Measurements from ENCODE around the gene RNF144A. TPM values are rescaled to one million over a fixed set of nuclear protein-coding genes. Genes with fewer than 3 reads are reported as not detected.

RNF144A gene
- total RNA-seq, 1 experiment from 2014 or later = 0.21 TPM

GRCh38 chr2:6885551-6885950, 31.7 kb upstream of the RNF144A start:
- no peak overlapping the region for H3K4me3 Mint-ChIP-seq (ENCODE audit: unreplicated experiment)

GRCh38 chr2:6885968-6886367, 31.2 kb upstream of the RNF144A start:
- H3K9me3 Mint-ChIP-seq (ENCODE audit: unreplicated experiment) = peaks cover 8% of the 10 kb centered on the region
- ChIA-PET POLR2A (no interaction called here), CTCF (interaction anchor here (0.6 kb wide), 1 partner anchor 198 kb away, joined by 3 read pairs; no protein-coding TSS in a partner anchor)
- no peak overlapping the region for H3K4me3 Mint-ChIP-seq (ENCODE audit: unreplicated experiment)
- no peak for TF ChIP-seq CTCF (IDR thresholded peaks at IDR 0.05; ENCODE audit: unreplicated experiment)
- intact Hi-C loops (cut with micrococcal nuclease) = no loop called here
- H3K36me3 Mint-ChIP-seq (ENCODE audit: insufficient read depth, unreplicated experiment) = no peaks in the 10 kb centered on the region
- H3K27me3 Mint-ChIP-seq (ENCODE audit: insufficient read depth, unreplicated experiment) = peaks cover 45% of the 10 kb centered on the region
- no peaks in the 10 kb centered on the region for H3K4me1 Mint-ChIP-seq (ENCODE audit: insufficient read depth, unreplicated experiment)
- BruUV-seq (replicated peaks) = no TSS peak
- H3K27ac Mint-ChIP-seq (ENCODE audit: low read depth, unreplicated experiment) = no peak overlapping the region
- no peak for DNase-seq (ENCODE audit: unreplicated experiment)

More at GRCh38 chr2:6885551-6885950, 31.7 kb upstream of the RNF144A start:
- TF ChIP-seq CTCF (IDR thresholded peaks at IDR 0.05; ENCODE audit: unreplicated experiment) = no peak
- no peak for DNase-seq (ENCODE audit: unreplicated experiment)
- H3K4me1 Mint-ChIP-seq (ENCODE audit: insufficient read depth, unreplicated experiment) = no peaks in the 10 kb centered on the region
- no peaks in the 10 kb centered on the region for H3K36me3 Mint-ChIP-seq (ENCODE audit: insufficient read depth, unreplicated experiment)
- H3K27ac Mint-ChIP-seq (ENCODE audit: low read depth, unreplicated experiment) = no peak overlapping the region
- ChIA-PET CTCF (interaction anchor here (0.6 to 1.2 kb wide), 2 partner anchors 159 to 199 kb away, joined by 3 to 4 read pairs; no protein-coding TSS in a partner anchor), POLR2A (no interaction called here)
- BruUV-seq (replicated peaks) = no TSS peak
- intact Hi-C loops (cut with micrococcal nuclease) = no loop called here
- H3K9me3 Mint-ChIP-seq (ENCODE audit: unreplicated experiment) = peaks cover 8% of the 10 kb centered on the region
- H3K27me3 Mint-ChIP-seq (ENCODE audit: insufficient read depth, unreplicated experiment) = peaks cover 49% of the 10 kb centered on the region

- Mint-ChIP-seq H3K4me3 (ENCODE audit: unreplicated experiment) (no peak overlapping the region), H3K27me3 (ENCODE audit: insufficient read depth, unreplicated experiment) (peaks cover 37% of the 10 kb centered on the region), H3K27ac (ENCODE audit: low read depth, unreplicated experiment) (no peak overlapping the region), H3K9me3 (ENCODE audit: unreplicated experiment) (peaks cover 8% of the 10 kb centered on the region), H3K36me3 (ENCODE audit: insufficient read depth, unreplicated experiment) (no peaks in the 10 kb centered on the region), H3K4me1 (ENCODE audit: insufficient read depth, unreplicated experiment) (no peaks in the 10 kb centered on the region)
- no peak for DNase-seq (ENCODE audit: unreplicated experiment)
- TF ChIP-seq CTCF (IDR thresholded peaks at IDR 0.05; ENCODE audit: unreplicated experiment) = no peak
- ChIA-PET POLR2A (interaction anchor here (1.0 kb wide), 1 partner anchor 10 kb away, joined by 4 read pairs; the partner anchor contains the start of gene RSAD2), CTCF (interaction anchor here (0.7 to 2.2 kb wide), 4 partner anchors 8 to 210 kb away, joined by 3 to 9 read pairs (median 5); no protein-coding TSS in a partner anchor)
- BruUV-seq (replicated peaks) = no TSS peak
- intact Hi-C loops (cut with micrococcal nuclease) = no loop called here
These were observed 29.4 kb upstream of the RNF144A start for GRCh38 chr2:6887751-6888192.

- Mint-ChIP-seq H3K27ac (ENCODE audit: low read depth, unreplicated experiment) (no peak overlapping the region), H3K4me3 (ENCODE audit: unreplicated experiment) (no peak overlapping the region), H3K36me3 (ENCODE audit: insufficient read depth, unreplicated experiment) (no peaks in the 10 kb centered on the region)
These were observed 28.5 kb upstream of the RNF144A start for GRCh38 chr2:6888724-6889123.

More at GRCh38 chr2:6888724-6889123, 28.5 kb upstream of the RNF144A start:
- Mint-ChIP-seq H3K27me3 (ENCODE audit: insufficient read depth, unreplicated experiment) (peaks cover 42% of the 10 kb centered on the region), H3K9me3 (ENCODE audit: unreplicated experiment) (peaks cover 8% of the 10 kb centered on the region), H3K4me1 (ENCODE audit: insufficient read depth, unreplicated experiment) (no peaks in the 10 kb centered on the region)
- BruUV-seq (replicated peaks) = no TSS peak
- TF ChIP-seq CTCF (IDR thresholded peaks at IDR 0.05; ENCODE audit: unreplicated experiment) = no peak
- intact Hi-C loops (cut with micrococcal nuclease) = no loop called here
- POLR2A ChIA-PET = no interaction called here
- CTCF ChIA-PET = interaction anchor here (0.6 kb wide), 1 partner anchor 124 kb away, joined by 3 read pairs; no protein-coding TSS in a partner anchor
- DNase-seq (ENCODE audit: unreplicated experiment) = no peak

Measured in MCF 10A (cell line).